HCEC 1CT (cell line): Measurements from ENCODE around the gene TRAF2.

Experiments
- DNase-seq: peaks from one replicate; pipeline ENCODE4 v3.0.0-alpha.2; 2017

Gene TRAF2

GRCh38 chr9:136952321-136952850 lies 66.1 kb downstream of the TRAF2 start:
- DNase-seq = no peak

- no peak for DNase-seq
Observed at GRCh38 chr9:136952876-136953770, 66.8 kb downstream of the TRAF2 start.

GRCh38 chr9:136953771-136954269 lies 67.5 kb downstream of the TRAF2 start:
- DNase-seq = no peak

GRCh38 chr9:136954270-136955083 lies 68.2 kb downstream of the TRAF2 start:
- no peak for DNase-seq

GRCh38 chr9:136955202-136955942 lies 69.1 kb downstream of the TRAF2 start:
- no peak for DNase-seq

- DNase-seq = no peak
Observed at GRCh38 chr9:136955943-136956335, 69.6 kb downstream of the TRAF2 start.

- no peak for DNase-seq
Observed at GRCh38 chr9:136956604-136957003, 70.3 kb downstream of the TRAF2 start.

GRCh38 chr9:136957461-136957860 lies 71.1 kb downstream of the TRAF2 start:
- no peak for DNase-seq

GRCh38 chr9:136957901-136958300 lies 71.6 kb downstream of the TRAF2 start:
- no peak for DNase-seq

GRCh38 chr9:136958473-136958872 lies 72.2 kb downstream of the TRAF2 start:
- no peak for DNase-seq

GRCh38 chr9:136958898-136959850 lies 72.9 kb downstream of the TRAF2 start:
- no peak for DNase-seq

- no peak for DNase-seq
Observed at GRCh38 chr9:136960212-136960937, 74.1 kb downstream of the TRAF2 start.

- no peak for DNase-seq
Observed at GRCh38 chr9:136960938-136961275, 74.6 kb downstream of the TRAF2 start.

GRCh38 chr9:136961279-136962065 lies 75.2 kb downstream of the TRAF2 start:
- DNase-seq = no peak

GRCh38 chr9:136962163-136962562 lies 75.8 kb downstream of the TRAF2 start:
- no peak for DNase-seq

- no peak for DNase-seq
Observed at GRCh38 chr9:136962701-136963248, 76.5 kb downstream of the TRAF2 start.

- no peak for DNase-seq
Observed at GRCh38 chr9:136963341-136963740, 77.0 kb downstream of the TRAF2 start.

- DNase-seq = no peak
Observed at GRCh38 chr9:136963751-136964150, 77.4 kb downstream of the TRAF2 start.

GRCh38 chr9:136964171-136964689 lies 77.9 kb downstream of the TRAF2 start:
- DNase-seq = no peak
